Measurements from ENCODE around the gene TIMP2. TPM values are rescaled to one million over a fixed set of nuclear protein-coding genes. Genes with fewer than 3 reads are reported as not detected.
A peak's percentile ranks its signal among the peaks of the same experiment; 100 is the strongest.

Gene TIMP2
- total and polyA plus RNA-seq, 11 donors: 25.1 to 201 (median 88.3) TPM

GRCh38 chr17:78820841-78821240 lies 104.3 kb downstream of the TIMP2 start:
- WGBS, 4 donors: 93 to 95% (median 94%) methylated on average over 12 to 13 of the region's 13 CpGs

GRCh38 chr17:78819806-78820792 lies 105.1 kb downstream of the TIMP2 start:
- TF ChIP-seq POLR2A (IDR thresholded peaks at IDR 0.05) (no peak), CTCF (IDR thresholded peaks at IDR 0.05) (no peak)
- ATAC-seq (peak in 1 of 4 donors; percentile 31), DNase-seq (no peak)
- intact Hi-C loops (cut with DNase I): no loop called here
- Histone ChIP-seq H3K27ac (peak overlapping the region in 5 of 12 donors; percentile 29 to 91 (median 71)), H3K27me3 (no peaks in the 10 kb centered on the region), H3K36me3 (peaks cover 0 to 100% (median 99%) of the 10 kb centered on the region in 9 donors), H3K9me3 (no peaks in the 10 kb centered on the region), H3K4me3 (no peak overlapping the region), H3K4me1 (peaks cover 0 to 27% (median 3%) of the 10 kb centered on the region in 12 donors)
- 94 to 96% (median 95%) methylated on average over 18 of the region's 18 CpGs for WGBS, 4 donors

More at GRCh38 chr17:78820841-78821240, 104.3 kb downstream of the TIMP2 start:
- DNase-seq: no peak
- ATAC-seq: no peak
- intact Hi-C loops (cut with DNase I): no loop called here
- Histone ChIP-seq H3K27ac (peak overlapping the region in 1 of 12 donors; percentile 75), H3K4me3 (no peak overlapping the region), H3K27me3 (no peaks in the 10 kb centered on the region), H3K4me1 (peaks cover 0 to 30% (median 3%) of the 10 kb centered on the region in 12 donors), H3K36me3 (peaks cover 0 to 100% (median 99%) of the 10 kb centered on the region in 9 donors), H3K9me3 (no peaks in the 10 kb centered on the region)
- TF ChIP-seq CTCF (IDR thresholded peaks at IDR 0.05) (no peak), POLR2A (IDR thresholded peaks at IDR 0.05) (no peak)

GRCh38 chr17:78819402-78819801 lies 105.8 kb downstream of the TIMP2 start:
- TF ChIP-seq POLR2A (IDR thresholded peaks at IDR 0.05) (no peak), CTCF (IDR thresholded peaks at IDR 0.05) (no peak)
- no peaks in the 10 kb centered on the region for H3K9me3 ChIP-seq
- H3K36me3 ChIP-seq: peaks cover 0 to 100% (median 99%) of the 10 kb centered on the region in 9 donors
- H3K27me3 ChIP-seq: no peaks in the 10 kb centered on the region
- H3K27ac ChIP-seq: peak overlapping the region in 8 of 12 donors; percentile 20 to 91 (median 56)
- peaks cover 0 to 27% (median 3%) of the 10 kb centered on the region in 12 donors for H3K4me1 ChIP-seq
- ATAC-seq: no peak
- H3K4me3 ChIP-seq: no peak overlapping the region
- intact Hi-C loops (cut with DNase I): no loop called here
- no peak for DNase-seq
- 79 to 83% (median 82%) methylated on average over 8 of the region's 8 CpGs for WGBS, 4 donors

GRCh38 chr17:78818932-78819331 lies 106.3 kb downstream of the TIMP2 start:
- H3K27ac ChIP-seq: peak overlapping the region in 8 of 12 donors; percentile 20 to 91 (median 46)
- ATAC-seq: peak in 2 of 4 donors; percentile 24 to 81
- whole genome bisulfite sequencing, 4 donors: 49 to 59% (median 53%) methylated on average over 6 of the region's 6 CpGs
- TF ChIP-seq POLR2A (IDR thresholded peaks at IDR 0.05): no peak
- no peak for TF ChIP-seq CTCF (IDR thresholded peaks at IDR 0.05)
- no peaks in the 10 kb centered on the region for H3K27me3 ChIP-seq
- H3K9me3 ChIP-seq: no peaks in the 10 kb centered on the region
- peaks cover 0 to 100% (median 99%) of the 10 kb centered on the region in 9 donors for H3K36me3 ChIP-seq
- peak in 1 of 5 donors; percentile 56 for DNase-seq
- H3K4me1 ChIP-seq: peaks cover 0 to 27% (median 3%) of the 10 kb centered on the region in 12 donors
- peak overlapping the region in 1 of 12 donors; percentile 4 for H3K4me3 ChIP-seq
- intact Hi-C loops (cut with DNase I): no loop called here

Data from heart left ventricle (tissue), 16 donors.